ENCODE data around the gene TPST1. TPM values are rescaled to one million over a fixed set of nuclear protein-coding genes. Genes with fewer than 3 reads are reported as not detected.
"Not testable (repeated sequence)": the region's sequence is repeated elsewhere in the genome, so short reads cannot be mapped to it uniquely, and the experiment has no call there.

Gene TPST1
- total RNA-seq, 1 donor, result 6.5 TPM

GRCh38 chr7:66187905-66188304 lies 17.2 kb upstream of the TPST1 start:
- DNase-seq (ENCODE audit: low read depth in 2 of 3, low spot score in 2 of 3), result no peak

GRCh38 chr7:66188645-66189044 lies 16.5 kb upstream of the TPST1 start:
- no peak for DNase-seq (ENCODE audit: low read depth in 2 of 3, low spot score in 2 of 3)

GRCh38 chr7:66189695-66190503 lies 15.2 kb upstream of the TPST1 start:
- DNase-seq (ENCODE audit: low read depth in 2 of 3, low spot score in 2 of 3), result no peak

GRCh38 chr7:66190504-66190857 lies 14.7 kb upstream of the TPST1 start:
- DNase-seq (ENCODE audit: low read depth in 2 of 3, low spot score in 2 of 3), result no peak

- no peak for DNase-seq (ENCODE audit: low read depth in 2 of 3, low spot score in 2 of 3)
Observed at GRCh38 chr7:66193146-66193725, 11.9 kb upstream of the TPST1 start.

GRCh38 chr7:66198469-66198868 lies 6.7 kb upstream of the TPST1 start:
- no peak for DNase-seq (ENCODE audit: low read depth in 2 of 3, low spot score in 2 of 3)

GRCh38 chr7:66198956-66199355 lies 6.2 kb upstream of the TPST1 start:
- DNase-seq (ENCODE audit: low read depth in 2 of 3, low spot score in 2 of 3), result no peak

- peak in 1 of 3 donors; percentile 52 for DNase-seq (ENCODE audit: low read depth in 2 of 3, low spot score in 2 of 3)
Observed at GRCh38 chr7:66202441-66202840, 2.7 kb upstream of the TPST1 start.

- DNase-seq (ENCODE audit: low read depth in 2 of 3, low spot score in 2 of 3), result no peak
Observed at GRCh38 chr7:66205741-66206090, 582 bp downstream of the TPST1 start.

- DNase-seq (ENCODE audit: low read depth in 2 of 3, low spot score in 2 of 3), result no peak
Observed at GRCh38 chr7:66206119-66206933, 1.2 kb downstream of the TPST1 start.

- DNase-seq (ENCODE audit: low read depth in 2 of 3, low spot score in 2 of 3), result no peak
Observed at GRCh38 chr7:66206934-66207240, 1.8 kb downstream of the TPST1 start.

GRCh38 chr7:66207540-66207939 lies 2.4 kb downstream of the TPST1 start:
- DNase-seq (ENCODE audit: low read depth in 2 of 3, low spot score in 2 of 3), result peak in 1 of 3 donors; percentile 55

- DNase-seq (ENCODE audit: low read depth in 2 of 3, low spot score in 2 of 3), result no peak
Observed at GRCh38 chr7:66211429-66211828, 6.3 kb downstream of the TPST1 start.

- no peak for DNase-seq (ENCODE audit: low read depth in 2 of 3, low spot score in 2 of 3)
Observed at GRCh38 chr7:66213637-66214036, 8.5 kb downstream of the TPST1 start.

GRCh38 chr7:66216687-66217086 lies 11.6 kb downstream of the TPST1 start:
- DNase-seq (ENCODE audit: low read depth in 2 of 3, low spot score in 2 of 3), result no peak

GRCh38 chr7:66219805-66220204 lies 14.7 kb downstream of the TPST1 start:
- DNase-seq (ENCODE audit: low read depth in 2 of 3, low spot score in 2 of 3), result no peak

GRCh38 chr7:66221442-66221841 lies 16.3 kb downstream of the TPST1 start:
- DNase-seq (ENCODE audit: low read depth in 2 of 3, low spot score in 2 of 3), result no peak

- no peak for DNase-seq (ENCODE audit: low read depth in 2 of 3, low spot score in 2 of 3)
Observed at GRCh38 chr7:66227808-66228207, 22.7 kb downstream of the TPST1 start.

GRCh38 chr7:66231326-66232216 lies 26.4 kb downstream of the TPST1 start:
- DNase-seq (ENCODE audit: low read depth in 2 of 3, low spot score in 2 of 3), result not testable (repeated sequence)

- DNase-seq (ENCODE audit: low read depth in 2 of 3, low spot score in 2 of 3), result no peak
Observed at GRCh38 chr7:66233638-66234037, 28.5 kb downstream of the TPST1 start.

All from hematopoietic multipotent progenitor cell (in vitro differentiated cells).